Neutrophil (primary cell): ENCODE data around the gene CCDC144A.
"Not testable (repeated sequence)": the region's sequence is repeated elsewhere in the genome, so short reads cannot be mapped to it uniquely, and the experiment has no call there.

Experiments used
- H3K27ac ChIP-seq: fragments of 200-600 bp; sonication (generic); 2 replicates; pipeline ENCODE4 v1.5.1; 2016; ENCODE audit warnings: mild to moderate bottlenecking, moderate library complexity
- H3K27me3 ChIP-seq: fragments of 200-600 bp; sonication (generic); 2 replicates; pipeline ENCODE4 v1.6.0; 2016; ENCODE audit warnings: mild to moderate bottlenecking
- H3K36me3 ChIP-seq: fragments of 200-600 bp; sonication (generic); 2 replicates; pipeline ENCODE4 v1.5.1; 2017
- H3K4me1 ChIP-seq, 2 experiments: fragments of 200-600 bp in 1 of 2; sonication (generic) in 1 of 2; 1 replicate in 1 of 2; 2 replicates in 1 of 2; pipeline versions ENCODE4 v1.5.1 to v1.6.1; 2013 to 2016; ENCODE audit warnings: low read depth in 1 of 2, low read length in 1 of 2, mild to moderate bottlenecking in 1 of 2, moderate library complexity in 1 of 2; ENCODE audit not compliant: control insufficient read depth in 1 of 2, insufficient read depth in 1 of 2
- H3K4me3 ChIP-seq, 2 experiments: fragments of 200-600 bp in 1 of 2; sonication (generic) in 1 of 2; 1 replicate in 1 of 2; 2 replicates in 1 of 2; pipeline ENCODE4 v1.5.1; 2013 to 2016; ENCODE audit warnings: low read depth in 1 of 2, low read length in 1 of 2, mild to moderate bottlenecking in 1 of 2, moderate library complexity in 1 of 2
- H3K9me3 ChIP-seq: fragments of 200-600 bp; sonication (generic); 2 replicates; pipeline ENCODE4 v1.5.1; 2016
- TF ChIP-seq, protein P1 (sequence below): fragments of 200-600 bp; sonication (generic); IDR thresholded peaks from 2 replicates; pipeline ENCODE4 v1.5.1; 2016; ENCODE audit warnings: antibody characterized with exemption

Gene CCDC144A

DNA sequence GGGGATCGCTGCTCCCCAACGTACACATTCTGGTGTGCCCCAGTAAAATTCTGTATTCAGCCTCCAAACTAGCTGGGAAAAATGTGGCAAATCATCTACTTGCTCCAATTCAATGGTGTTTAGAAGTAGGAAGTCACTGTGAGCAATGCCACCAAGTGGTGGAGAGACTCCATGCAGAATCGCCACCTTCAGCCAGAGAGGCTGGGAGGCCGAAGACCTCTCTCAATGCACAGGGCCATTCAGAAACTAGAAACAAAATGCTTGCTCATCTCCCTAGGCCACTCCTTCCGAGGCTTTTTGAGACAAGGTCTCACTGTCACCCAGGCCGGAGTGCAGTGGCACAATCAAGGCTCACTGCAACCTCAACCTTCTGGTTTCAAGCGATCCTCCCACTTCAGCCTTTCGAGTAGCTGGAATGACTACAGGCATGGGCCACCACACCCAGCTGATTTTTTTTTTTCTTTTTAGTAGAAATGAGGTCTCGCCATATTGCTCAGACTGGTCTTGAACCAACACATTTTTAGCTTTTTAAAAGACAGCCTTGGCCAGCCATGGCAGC lies 100.4 kb downstream of the CCDC144A start:
- not testable (repeated sequence) for H3K4me3 ChIP-seq, H3K4me1 ChIP-seq, H3K27ac ChIP-seq, H3K36me3 ChIP-seq, H3K27me3 ChIP-seq, H3K9me3 ChIP-seq

DNA sequence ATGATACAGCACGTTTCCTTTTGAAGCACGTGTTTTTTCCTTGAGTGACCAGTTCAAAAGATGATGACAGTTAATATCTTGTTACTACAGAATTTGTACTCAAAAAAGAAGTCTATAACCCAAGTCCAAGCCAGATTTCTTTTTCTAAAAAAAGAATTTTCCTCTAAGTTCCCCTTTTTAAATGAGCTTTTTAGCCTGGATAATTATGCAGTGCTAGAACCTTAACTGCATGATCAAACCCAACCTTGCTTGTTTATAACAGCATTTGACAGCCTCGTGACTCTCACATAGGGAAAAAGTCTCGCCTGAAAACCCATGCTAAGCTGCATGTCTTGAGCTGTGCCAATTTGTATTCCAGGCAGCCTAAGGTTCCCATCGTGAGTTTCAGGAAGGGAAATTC lies 104.2 kb downstream of the CCDC144A start:
- not testable (repeated sequence) for H3K27me3 ChIP-seq, H3K27ac ChIP-seq, H3K4me3 ChIP-seq, H3K36me3 ChIP-seq, H3K4me1 ChIP-seq, H3K9me3 ChIP-seq

DNA sequence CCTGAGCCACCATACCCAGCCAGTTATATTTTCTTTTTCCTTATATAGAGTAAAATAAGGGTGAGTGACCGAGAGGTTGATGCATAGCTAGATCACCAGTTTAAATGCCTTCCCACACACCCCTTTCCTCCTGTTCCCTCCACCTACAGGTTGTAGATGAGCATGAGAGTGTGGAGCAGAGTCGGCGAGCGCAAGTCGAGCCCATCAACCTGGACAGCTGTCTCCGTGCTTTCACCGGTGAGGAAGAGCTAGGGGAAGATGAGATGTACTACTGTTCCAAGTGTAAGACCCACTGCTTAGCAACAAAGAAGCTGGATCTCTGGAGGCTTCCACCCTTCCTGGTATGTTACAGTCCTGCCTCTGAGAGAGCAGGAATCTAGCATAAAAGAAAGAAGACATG lies 105.9 kb downstream of the CCDC144A start:
- H3K4me3 ChIP-seq, H3K27ac ChIP-seq, H3K9me3 ChIP-seq, H3K27me3 ChIP-seq, H3K36me3 ChIP-seq, H3K4me1 ChIP-seq: not testable (repeated sequence)

DNA sequence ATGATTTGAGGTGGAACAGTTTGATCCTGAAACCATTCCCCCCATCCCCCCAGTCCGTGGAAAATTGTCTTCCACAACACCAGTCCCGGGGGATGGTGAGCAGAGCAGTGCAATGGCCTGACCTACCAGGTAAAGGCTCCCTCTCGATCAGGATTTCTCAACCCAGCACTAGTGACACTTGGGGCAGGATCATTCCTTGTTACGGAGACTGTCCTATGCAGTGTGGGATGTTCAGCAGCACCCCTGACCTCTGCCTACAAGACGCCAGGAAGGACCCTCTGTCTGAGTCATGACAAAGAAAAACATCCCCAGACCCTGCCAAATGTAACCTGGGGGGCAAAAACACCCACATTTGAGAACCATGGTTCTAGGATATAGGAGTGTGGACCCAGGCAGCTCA lies 114.8 kb downstream of the CCDC144A start:
- H3K36me3 ChIP-seq, H3K27me3 ChIP-seq, H3K9me3 ChIP-seq, H3K27ac ChIP-seq, H3K4me3 ChIP-seq, H3K4me1 ChIP-seq: not testable (repeated sequence)

DNA sequence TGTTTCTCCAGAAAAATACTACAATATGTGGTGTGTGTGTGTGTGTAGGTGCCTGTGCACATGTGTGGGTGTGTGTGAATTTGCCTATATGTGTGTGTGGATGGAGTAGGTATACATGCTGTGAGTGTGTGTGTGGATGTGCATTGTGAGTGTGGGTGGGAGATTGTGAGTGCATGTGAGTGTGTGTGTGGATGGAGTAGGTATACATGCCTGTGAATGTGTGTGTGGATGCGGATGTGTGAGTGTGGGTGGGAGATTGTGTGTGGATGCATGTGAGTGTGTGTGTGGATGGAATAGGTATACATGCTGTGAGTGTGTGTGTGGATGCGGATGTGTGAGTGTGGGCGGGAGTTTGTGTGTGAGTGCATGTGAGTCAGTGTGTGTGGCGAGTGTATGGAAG lies 116.6 kb downstream of the CCDC144A start:
- H3K4me3 ChIP-seq, H3K27ac ChIP-seq, H3K27me3 ChIP-seq, H3K4me1 ChIP-seq, H3K36me3 ChIP-seq, H3K9me3 ChIP-seq: not testable (repeated sequence)

DNA sequence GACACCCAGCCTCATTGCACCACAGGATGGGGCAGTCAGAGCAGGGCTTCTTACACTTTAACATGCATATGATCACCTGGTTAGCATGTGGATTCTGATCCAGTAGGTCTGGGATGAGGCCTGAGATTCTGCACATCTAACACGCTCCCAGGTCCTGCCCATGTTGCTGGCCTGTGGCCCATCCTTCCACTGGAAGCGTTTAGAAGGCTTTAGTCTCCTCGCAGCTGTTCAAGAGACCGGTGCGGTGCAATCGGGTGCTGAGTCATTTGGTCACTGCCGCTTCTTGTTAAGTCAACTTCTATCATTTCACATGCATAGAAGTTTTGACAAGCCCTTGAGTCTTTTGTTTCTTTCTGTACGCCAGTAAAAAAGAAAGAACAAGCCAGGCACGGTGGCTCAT lies 117.6 kb downstream of the CCDC144A start:
- H3K9me3 ChIP-seq, H3K27me3 ChIP-seq, H3K4me1 ChIP-seq, H3K27ac ChIP-seq, H3K36me3 ChIP-seq, H3K4me3 ChIP-seq: not testable (repeated sequence)

DNA sequence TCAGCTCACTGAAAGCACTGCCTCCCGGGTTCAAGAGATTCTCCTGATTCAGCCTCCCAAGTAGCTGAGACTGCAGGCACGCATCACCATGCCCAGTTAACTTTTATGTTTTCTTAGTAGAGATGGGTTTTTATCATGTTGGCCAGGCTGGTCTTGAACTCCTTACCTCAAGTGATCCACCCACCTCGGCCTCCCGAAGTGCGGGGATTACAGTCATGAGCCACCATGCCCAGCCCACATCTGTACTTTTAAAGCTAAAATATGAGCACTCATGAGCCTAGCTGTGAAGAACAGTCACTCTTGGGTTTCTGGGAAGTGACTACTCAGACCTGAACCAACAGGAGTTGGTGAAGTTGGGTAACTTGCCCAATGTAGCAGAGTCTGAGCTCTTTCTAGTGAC lies 120.2 kb downstream of the CCDC144A start:
- H3K27me3 ChIP-seq, H3K27ac ChIP-seq, H3K9me3 ChIP-seq, H3K36me3 ChIP-seq, H3K4me1 ChIP-seq, H3K4me3 ChIP-seq: not testable (repeated sequence)

DNA sequence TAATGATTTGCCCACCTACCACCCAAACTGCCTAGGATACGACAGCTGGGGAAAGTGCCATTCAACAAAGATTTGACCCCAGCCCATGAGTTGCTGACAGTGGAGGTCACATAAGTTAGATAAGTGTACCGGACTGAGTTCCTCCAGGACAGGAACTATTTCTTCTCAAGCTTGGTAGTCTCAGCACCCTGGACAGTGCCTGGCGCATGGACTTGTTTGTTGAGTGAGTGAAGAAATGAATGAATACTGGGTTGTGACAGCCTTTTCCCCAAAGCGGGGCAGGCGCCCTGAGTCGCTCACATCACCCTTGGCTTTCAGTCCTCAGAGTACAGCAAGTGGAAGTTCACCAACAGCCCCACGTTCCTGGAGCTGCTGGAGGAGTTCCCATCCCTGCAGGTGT lies 122.1 kb downstream of the CCDC144A start:
- not testable (repeated sequence) for H3K9me3 ChIP-seq, H3K4me3 ChIP-seq, H3K36me3 ChIP-seq, H3K4me1 ChIP-seq, H3K27ac ChIP-seq, H3K27me3 ChIP-seq

DNA sequence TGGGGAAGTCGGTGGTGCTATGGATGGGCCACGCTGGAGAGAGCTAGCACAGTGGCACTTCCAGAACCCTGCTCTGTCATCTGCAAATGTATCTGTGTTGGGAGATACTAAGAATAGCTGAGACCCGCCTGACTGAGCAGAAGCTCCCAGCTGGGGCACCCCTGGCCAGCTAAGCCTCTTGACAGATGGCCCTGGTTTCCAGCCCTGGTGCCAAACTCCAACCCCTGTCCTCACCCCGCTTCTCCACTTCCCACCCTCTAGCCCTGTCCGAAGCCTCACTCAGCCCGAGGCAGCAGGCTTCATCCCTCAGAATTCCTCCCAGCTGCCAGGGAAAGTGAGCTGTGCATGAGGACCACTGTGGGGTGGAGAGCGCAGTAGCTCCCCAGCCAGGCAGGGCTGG lies 124.4 kb downstream of the CCDC144A start:
- no peak overlapping the region for H3K27ac ChIP-seq
- H3K4me3 ChIP-seq: no peak overlapping the region
- TF ChIP-seq, protein P1, sequence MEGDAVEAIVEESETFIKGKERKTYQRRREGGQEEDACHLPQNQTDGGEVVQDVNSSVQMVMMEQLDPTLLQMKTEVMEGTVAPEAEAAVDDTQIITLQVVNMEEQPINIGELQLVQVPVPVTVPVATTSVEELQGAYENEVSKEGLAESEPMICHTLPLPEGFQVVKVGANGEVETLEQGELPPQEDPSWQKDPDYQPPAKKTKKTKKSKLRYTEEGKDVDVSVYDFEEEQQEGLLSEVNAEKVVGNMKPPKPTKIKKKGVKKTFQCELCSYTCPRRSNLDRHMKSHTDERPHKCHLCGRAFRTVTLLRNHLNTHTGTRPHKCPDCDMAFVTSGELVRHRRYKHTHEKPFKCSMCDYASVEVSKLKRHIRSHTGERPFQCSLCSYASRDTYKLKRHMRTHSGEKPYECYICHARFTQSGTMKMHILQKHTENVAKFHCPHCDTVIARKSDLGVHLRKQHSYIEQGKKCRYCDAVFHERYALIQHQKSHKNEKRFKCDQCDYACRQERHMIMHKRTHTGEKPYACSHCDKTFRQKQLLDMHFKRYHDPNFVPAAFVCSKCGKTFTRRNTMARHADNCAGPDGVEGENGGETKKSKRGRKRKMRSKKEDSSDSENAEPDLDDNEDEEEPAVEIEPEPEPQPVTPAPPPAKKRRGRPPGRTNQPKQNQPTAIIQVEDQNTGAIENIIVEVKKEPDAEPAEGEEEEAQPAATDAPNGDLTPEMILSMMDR: no peak
- H3K27me3 ChIP-seq: no peaks in the 10 kb centered on the region
- H3K9me3 ChIP-seq: no peaks in the 10 kb centered on the region
- H3K4me1 ChIP-seq: no peaks in the 10 kb centered on the region
- no peaks in the 10 kb centered on the region for H3K36me3 ChIP-seq

DNA sequence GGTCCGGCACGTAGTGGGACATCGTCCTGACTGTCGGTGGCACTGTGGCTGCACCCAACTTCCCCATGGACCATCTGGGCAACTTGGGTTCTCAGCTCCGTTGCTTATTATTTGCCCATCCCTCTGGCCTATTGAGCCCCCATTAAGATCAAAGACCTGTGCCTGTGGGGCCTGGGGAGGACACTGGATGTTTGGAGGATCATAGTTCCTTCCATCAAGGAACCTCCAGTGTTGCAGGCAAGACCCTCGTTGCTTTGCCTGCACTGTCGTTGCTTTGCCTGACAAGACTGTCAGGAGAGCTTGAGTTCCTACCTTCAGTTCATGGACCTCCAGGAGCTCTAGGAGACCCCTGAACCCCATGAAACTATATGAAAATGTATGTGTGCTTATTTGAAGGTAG lies 127.2 kb downstream of the CCDC144A start:
- H3K27me3 ChIP-seq: no peaks in the 10 kb centered on the region
- TF ChIP-seq, protein P1: no peak
- H3K4me3 ChIP-seq: no peak overlapping the region
- H3K36me3 ChIP-seq: no peaks in the 10 kb centered on the region
- no peaks in the 10 kb centered on the region for H3K4me1 ChIP-seq
- no peaks in the 10 kb centered on the region for H3K9me3 ChIP-seq
- H3K27ac ChIP-seq: no peak overlapping the region

DNA sequence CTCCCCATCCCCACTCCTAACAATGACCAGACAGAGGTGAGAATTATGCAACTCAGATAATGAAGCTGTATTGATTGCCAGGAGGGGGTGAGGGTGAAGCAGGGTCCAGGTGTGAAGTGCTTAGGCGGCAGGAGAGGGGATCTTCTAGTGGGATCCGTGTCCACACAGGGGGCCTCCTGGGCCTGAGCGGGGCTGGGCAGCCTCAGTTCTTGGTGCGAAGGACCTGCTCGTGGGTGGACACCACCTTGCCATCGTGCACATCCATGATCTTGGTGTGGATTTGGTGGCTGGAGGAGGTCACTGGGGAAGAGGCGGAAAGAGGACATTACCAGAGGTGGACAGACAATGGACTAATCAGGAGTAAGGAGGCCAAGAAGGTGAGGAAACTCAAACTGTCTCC lies 127.9 kb downstream of the CCDC144A start:
- H3K36me3 ChIP-seq, H3K9me3 ChIP-seq, H3K4me3 ChIP-seq, H3K4me1 ChIP-seq, H3K27me3 ChIP-seq, H3K27ac ChIP-seq: not testable (repeated sequence)
